ENCODE results near the gene AFTPH.

The AFTPH gene

DNA sequence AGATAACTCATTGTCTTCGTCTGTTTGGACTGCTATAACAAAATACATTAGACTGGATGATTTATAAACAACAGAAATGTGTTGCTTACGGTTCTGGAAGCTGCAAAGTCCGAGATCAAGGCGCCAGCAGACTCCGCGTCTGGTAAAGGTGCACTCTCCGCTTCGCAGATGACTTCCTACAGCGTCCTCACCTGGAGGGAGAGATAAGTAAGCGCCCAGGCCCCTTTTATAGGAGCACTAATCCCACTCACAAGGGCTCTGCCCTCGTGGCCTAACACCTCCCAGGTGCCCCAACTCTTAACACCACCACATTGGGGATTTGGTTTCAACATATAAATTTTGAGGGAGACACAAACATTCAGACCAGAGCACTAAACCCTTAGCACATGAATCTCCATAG lies 78.3 kb downstream of the AFTPH start:
- Histone ChIP-seq H4K20me1 (ENCODE audit: insufficient read depth, low read length) (no peaks in the 10 kb centered on the region), H3K79me2 (ENCODE audit: low read length) (no peaks in the 10 kb centered on the region), H3K4me2 (ENCODE audit: low read depth, low read length) (peak overlapping the region; percentile 88; the same call in 1 of the 2 replicates), H3K4me1 (ENCODE audit: low read length) (peaks cover 31% of the 10 kb centered on the region), H3K9me3 (replicated peaks; ENCODE audit: insufficient read depth, low read length) (no peaks in the 10 kb centered on the region), H3K27ac (ENCODE audit: low read length) (peak overlapping the region; percentile 95), H2AFZ (ENCODE audit: low read length) (peak overlapping the region; percentile 79), H3K9ac (ENCODE audit: low read length) (no peak overlapping the region), H3K36me3 (replicated peaks; ENCODE audit: insufficient read depth, low read length) (no peaks in the 10 kb centered on the region), H3K4me3 (ENCODE audit: low read length) (no peak overlapping the region), H3K9me2 (replicated peaks; ENCODE audit: insufficient read depth, low read length) (no peaks in the 10 kb centered on the region), H3K27me3 (replicated peaks; ENCODE audit: insufficient read depth, low read length) (no peaks in the 10 kb centered on the region), H3F3A (ENCODE audit: insufficient read depth, low read length) (peaks cover 20% of the 10 kb centered on the region)
- TF ChIP-seq, protein P1, sequence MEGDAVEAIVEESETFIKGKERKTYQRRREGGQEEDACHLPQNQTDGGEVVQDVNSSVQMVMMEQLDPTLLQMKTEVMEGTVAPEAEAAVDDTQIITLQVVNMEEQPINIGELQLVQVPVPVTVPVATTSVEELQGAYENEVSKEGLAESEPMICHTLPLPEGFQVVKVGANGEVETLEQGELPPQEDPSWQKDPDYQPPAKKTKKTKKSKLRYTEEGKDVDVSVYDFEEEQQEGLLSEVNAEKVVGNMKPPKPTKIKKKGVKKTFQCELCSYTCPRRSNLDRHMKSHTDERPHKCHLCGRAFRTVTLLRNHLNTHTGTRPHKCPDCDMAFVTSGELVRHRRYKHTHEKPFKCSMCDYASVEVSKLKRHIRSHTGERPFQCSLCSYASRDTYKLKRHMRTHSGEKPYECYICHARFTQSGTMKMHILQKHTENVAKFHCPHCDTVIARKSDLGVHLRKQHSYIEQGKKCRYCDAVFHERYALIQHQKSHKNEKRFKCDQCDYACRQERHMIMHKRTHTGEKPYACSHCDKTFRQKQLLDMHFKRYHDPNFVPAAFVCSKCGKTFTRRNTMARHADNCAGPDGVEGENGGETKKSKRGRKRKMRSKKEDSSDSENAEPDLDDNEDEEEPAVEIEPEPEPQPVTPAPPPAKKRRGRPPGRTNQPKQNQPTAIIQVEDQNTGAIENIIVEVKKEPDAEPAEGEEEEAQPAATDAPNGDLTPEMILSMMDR (IDR thresholded peaks at IDR 0.05; ENCODE audit: low read length) = no peak
- no peak for TF ChIP-seq EZH2phosphoT487 (IDR thresholded peaks at IDR 0.05; ENCODE audit: low read length)
- no peak for TF ChIP-seq EZH2 (optimal IDR thresholded peaks at IDR 0.05; ENCODE audit: low read depth, low read length)
- no peak for DNase-seq

DNA sequence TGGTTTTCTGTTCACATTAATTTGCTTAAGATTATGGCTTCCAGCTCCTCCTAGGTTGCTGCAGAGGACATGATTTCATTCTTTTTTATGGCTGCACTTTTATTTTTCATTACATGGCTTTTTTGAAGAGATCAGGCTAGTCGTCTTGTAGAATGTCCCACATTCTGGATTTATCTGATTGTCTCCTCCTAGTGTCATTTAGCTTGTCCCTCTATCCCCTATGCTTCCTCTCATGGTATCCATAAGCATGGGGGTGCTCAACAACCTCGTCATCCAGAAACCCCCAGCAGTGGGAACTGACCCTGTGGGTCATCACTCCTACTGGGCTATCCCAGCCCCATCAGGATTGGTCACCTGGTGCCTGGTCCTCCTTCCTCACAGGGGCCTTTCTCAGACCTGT lies 80.0 kb downstream of the AFTPH start:
- no peaks in the 10 kb centered on the region for H3K9me2 ChIP-seq (replicated peaks; ENCODE audit: insufficient read depth, low read length)
- no peak overlapping the region for H3K9ac ChIP-seq (ENCODE audit: low read length)
- no peak overlapping the region for H3K4me2 ChIP-seq (ENCODE audit: low read depth, low read length)
- H4K20me1 ChIP-seq (ENCODE audit: insufficient read depth, low read length) = no peaks in the 10 kb centered on the region
- H3F3A ChIP-seq (ENCODE audit: insufficient read depth, low read length) = peaks cover 20% of the 10 kb centered on the region
- no peaks in the 10 kb centered on the region for H3K36me3 ChIP-seq (replicated peaks; ENCODE audit: insufficient read depth, low read length)
- no peak overlapping the region for H3K4me3 ChIP-seq (ENCODE audit: low read length)
- peaks cover 34% of the 10 kb centered on the region for H3K4me1 ChIP-seq (ENCODE audit: low read length)
- DNase-seq = no peak
- no peak overlapping the region for H2AFZ ChIP-seq (ENCODE audit: low read length)
- no peak overlapping the region for H3K27ac ChIP-seq (ENCODE audit: low read length)
- TF ChIP-seq EZH2phosphoT487 (IDR thresholded peaks at IDR 0.05; ENCODE audit: low read length) (no peak), EZH2 (optimal IDR thresholded peaks at IDR 0.05; ENCODE audit: low read depth, low read length) (no peak)
- TF ChIP-seq, protein P1 (IDR thresholded peaks at IDR 0.05; ENCODE audit: low read length) = no peak
- H3K9me3 ChIP-seq (replicated peaks; ENCODE audit: insufficient read depth, low read length) = no peaks in the 10 kb centered on the region
- no peaks in the 10 kb centered on the region for H3K79me2 ChIP-seq (ENCODE audit: low read length)
- no peaks in the 10 kb centered on the region for H3K27me3 ChIP-seq (replicated peaks; ENCODE audit: insufficient read depth, low read length)

DNA sequence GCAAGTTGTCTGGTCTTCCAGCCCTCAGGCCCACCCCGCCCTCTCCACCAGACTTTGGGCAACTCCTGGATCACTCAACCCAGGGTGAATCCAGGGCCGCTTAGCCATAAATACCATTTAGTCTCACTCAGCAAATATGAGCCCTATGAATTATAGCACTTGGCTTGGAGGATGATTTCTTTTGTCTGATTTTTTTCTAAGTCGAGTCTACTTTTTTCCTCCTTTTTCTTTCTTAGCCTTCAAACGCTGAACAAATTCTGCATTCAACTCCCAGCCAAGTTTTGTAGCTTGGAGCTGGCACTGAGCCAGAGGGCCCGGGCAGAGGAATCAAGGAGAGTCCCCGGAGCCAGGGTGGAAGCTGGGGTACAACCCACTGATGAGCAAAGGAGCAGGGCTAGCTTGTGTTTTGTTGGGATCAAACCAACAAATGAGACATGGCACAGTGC lies 80.9 kb downstream of the AFTPH start:
- peaks cover 32% of the 10 kb centered on the region for H3K4me1 ChIP-seq (ENCODE audit: low read length)
- H3K27me3 ChIP-seq (replicated peaks; ENCODE audit: insufficient read depth, low read length) = no peaks in the 10 kb centered on the region
- TF ChIP-seq EZH2phosphoT487 (IDR thresholded peaks at IDR 0.05; ENCODE audit: low read length) (no peak), EZH2 (optimal IDR thresholded peaks at IDR 0.05; ENCODE audit: low read depth, low read length) (no peak)
- TF ChIP-seq, protein P1 (IDR thresholded peaks at IDR 0.05; ENCODE audit: low read length) = no peak
- peaks cover 20% of the 10 kb centered on the region for H3F3A ChIP-seq (ENCODE audit: insufficient read depth, low read length)
- no peaks in the 10 kb centered on the region for H3K79me2 ChIP-seq (ENCODE audit: low read length)
- no peaks in the 10 kb centered on the region for H3K36me3 ChIP-seq (replicated peaks; ENCODE audit: insufficient read depth, low read length)
- no peaks in the 10 kb centered on the region for H3K9me2 ChIP-seq (replicated peaks; ENCODE audit: insufficient read depth, low read length)
- no peak overlapping the region for H3K27ac ChIP-seq (ENCODE audit: low read length)
- DNase-seq = no peak
- no peak overlapping the region for H3K9ac ChIP-seq (ENCODE audit: low read length)
- no peak overlapping the region for H3K4me3 ChIP-seq (ENCODE audit: low read length)
- no peaks in the 10 kb centered on the region for H3K9me3 ChIP-seq (replicated peaks; ENCODE audit: insufficient read depth, low read length)
- no peak overlapping the region for H2AFZ ChIP-seq (ENCODE audit: low read length)
- no peaks in the 10 kb centered on the region for H4K20me1 ChIP-seq (ENCODE audit: insufficient read depth, low read length)
- no peak overlapping the region for H3K4me2 ChIP-seq (ENCODE audit: low read depth, low read length)
